Adrenal gland (tissue), 5 donors: ENCODE data around the gene EEF1G.

Experiments
- POLR2A ChIP-seq, 2 donors: fragments of 450-650 bp; IDR thresholded peaks; one replicate each; pipeline ENCODE4 v1.6.1; 2017; ENCODE audit warnings: antibody characterized with exemption in 2 of 2, mild to moderate bottlenecking in 2 of 2, moderate library complexity in 1 of 2
- TF ChIP-seq, protein P1 (sequence below), 6 experiments: fragments of 450-650 bp in 4 of 6; fragments of 200-600 bp in 2 of 6; sonication (generic) in 1 of 6; IDR thresholded peaks; 1 replicate in 5 of 6; 2 replicates in 1 of 6; pipeline versions ENCODE4 v1.5.1 to v1.8.0; 2016 to 2021; ENCODE audit warnings: antibody characterized with exemption in 6 of 6, mild to moderate bottlenecking in 2 of 6, moderate library complexity in 1 of 6
- donor health status: DM: no; HTN: no; CAD: no.

DNA sequence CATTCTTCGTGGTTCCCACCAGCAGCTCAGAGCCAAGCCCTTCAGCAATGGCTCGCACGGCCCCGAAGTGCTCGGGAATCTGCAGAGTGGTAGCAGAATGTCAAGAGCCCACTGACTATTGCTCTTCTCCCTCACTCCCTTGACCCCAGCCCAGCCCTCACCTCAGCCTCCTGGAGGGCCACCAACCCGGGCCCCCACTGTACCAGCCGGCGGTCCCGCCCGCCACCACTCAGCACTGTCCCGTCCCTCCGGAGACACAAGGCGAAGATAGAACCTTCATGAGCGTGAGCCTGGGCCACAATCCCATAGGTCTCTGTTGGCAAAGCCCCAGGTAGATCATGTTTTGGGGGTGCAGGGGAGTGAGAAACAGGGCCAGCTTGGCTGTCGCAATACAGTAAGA, 32.2 kb upstream of the EEF1G start:
- TF ChIP-seq, protein P1, sequence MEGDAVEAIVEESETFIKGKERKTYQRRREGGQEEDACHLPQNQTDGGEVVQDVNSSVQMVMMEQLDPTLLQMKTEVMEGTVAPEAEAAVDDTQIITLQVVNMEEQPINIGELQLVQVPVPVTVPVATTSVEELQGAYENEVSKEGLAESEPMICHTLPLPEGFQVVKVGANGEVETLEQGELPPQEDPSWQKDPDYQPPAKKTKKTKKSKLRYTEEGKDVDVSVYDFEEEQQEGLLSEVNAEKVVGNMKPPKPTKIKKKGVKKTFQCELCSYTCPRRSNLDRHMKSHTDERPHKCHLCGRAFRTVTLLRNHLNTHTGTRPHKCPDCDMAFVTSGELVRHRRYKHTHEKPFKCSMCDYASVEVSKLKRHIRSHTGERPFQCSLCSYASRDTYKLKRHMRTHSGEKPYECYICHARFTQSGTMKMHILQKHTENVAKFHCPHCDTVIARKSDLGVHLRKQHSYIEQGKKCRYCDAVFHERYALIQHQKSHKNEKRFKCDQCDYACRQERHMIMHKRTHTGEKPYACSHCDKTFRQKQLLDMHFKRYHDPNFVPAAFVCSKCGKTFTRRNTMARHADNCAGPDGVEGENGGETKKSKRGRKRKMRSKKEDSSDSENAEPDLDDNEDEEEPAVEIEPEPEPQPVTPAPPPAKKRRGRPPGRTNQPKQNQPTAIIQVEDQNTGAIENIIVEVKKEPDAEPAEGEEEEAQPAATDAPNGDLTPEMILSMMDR (IDR thresholded peaks at IDR 0.05), result no peak
- TF ChIP-seq POLR2A (IDR thresholded peaks at IDR 0.05), result no peak
